Smooth muscle cell (in vitro differentiated cells): ENCODE data around the gene PCDHGB7. TPM values are rescaled to one million over a fixed set of nuclear protein-coding genes. Genes with fewer than 3 reads are reported as not detected.

ENCODE experiments used
- DNase-seq: peaks from one replicate; lab custom pipeline; 2025; ENCODE audit not compliant: unreplicated experiment; lab: John Stamatoyannopoulos, UW
- H2AFZ ChIP-seq: fragments of 200-600 bp; sonication (generic); 2 replicates; pipeline ENCODE4 v1.6.0; 2016; ENCODE audit warnings: antibody characterized with exemption, low read depth, mild to moderate bottlenecking
- H3F3A ChIP-seq: fragments of 200-600 bp; sonication (generic); 2 replicates; pipeline ENCODE4 v1.6.0; 2017; ENCODE audit warnings: antibody characterized with exemption, low read depth
- H3K27ac ChIP-seq: fragments of 200-600 bp; sonication (generic); 2 replicates; pipeline ENCODE4 v1.5.1; 2016; ENCODE audit warnings: low read depth, mild to moderate bottlenecking
- H3K27me3 ChIP-seq: fragments of 200-600 bp; sonication (generic); 2 replicates; pipeline ENCODE4 v1.6.1; 2016; ENCODE audit warnings: low read depth, mild to moderate bottlenecking
- H3K36me3 ChIP-seq: fragments of 200-600 bp; sonication (generic); 2 replicates; pipeline ENCODE4 v1.5.1; 2016; ENCODE audit warnings: low read depth
- H3K4me1 ChIP-seq: fragments of 200-600 bp; sonication (generic); 2 replicates; pipeline ENCODE4 v1.5.1; 2016; ENCODE audit warnings: low read depth
- H3K4me2 ChIP-seq: fragments of 200-600 bp; sonication (generic); 2 replicates; pipeline ENCODE4 v1.6.0; 2016; ENCODE audit warnings: mild to moderate bottlenecking
- H3K4me3 ChIP-seq: fragments of 200-600 bp; sonication (generic); 2 replicates; pipeline ENCODE4 v1.5.1; 2016; ENCODE audit warnings: mild to moderate bottlenecking
- H3K79me2 ChIP-seq: fragments of 200-600 bp; sonication (generic); 2 replicates; pipeline ENCODE4 v1.6.0; 2016; ENCODE audit warnings: low read depth, mild to moderate bottlenecking
- H3K9ac ChIP-seq: fragments of 200-600 bp; sonication (generic); 2 replicates; pipeline ENCODE4 v1.6.0; 2016; ENCODE audit warnings: low read depth
- H3K9me3 ChIP-seq: fragments of 200-600 bp; sonication (generic); replicated peaks from 2 replicates; pipeline ENCODE4 v1.5.1; 2016; ENCODE audit warnings: low read depth
- H4K20me1 ChIP-seq: fragments of 200-600 bp; sonication (generic); 2 replicates; pipeline ENCODE4 v1.6.0; 2016; ENCODE audit warnings: low read depth
- CTCF ChIP-seq: fragments of 200-600 bp; sonication (generic); IDR thresholded peaks from 2 replicates; pipeline ENCODE4 v1.5.1; 2017; ENCODE audit warnings: borderline replicate concordance, mild to moderate bottlenecking, antibody characterized with exemption; ENCODE audit not compliant: insufficient read depth, poor library complexity, severe bottlenecking
- WGBS: methylation state at CpG from one replicate; pipeline ENCODE4 v1.1.7; 2016; ENCODE audit warnings: low lambda C conversion rate; 5-methylcytosine and 5-hydroxymethylcytosine counted together
- polyA plus RNA-seq: library from polyadenylated mRNA; unstranded; fragments of >200 nt; fragmentation: Nextera tagmentation; extraction: Ambion mirVana; gene quantifications from 2 replicates; pipeline ENCODE4 v1.2.1, GENCODE V29; 2016
- total RNA-seq: library from RNA; depleted of rRNA; stranded (reverse); fragments of >200 nt; gene quantifications from 2 replicates; pipeline ENCODE4 v1.2.3, GENCODE V29; 2014

The PCDHGB7 gene
- total and polyA plus RNA-seq, 2 experiments from 2014 or later, result 24.6 to 25.3 TPM

GRCh38 chr5:141422742-141423291, 5.3 kb downstream of the PCDHGB7 start:
- 97% methylated on average over 31 of the region's 42 CpGs for WGBS
- peaks cover 67% of the 10 kb centered on the region for H3K79me2 ChIP-seq
- DNase-seq, result no peak
- no peak overlapping the region for H3K4me2 ChIP-seq
- H3K4me1 ChIP-seq, result no peaks in the 10 kb centered on the region
- no peak overlapping the region for H2AFZ ChIP-seq
- H3F3A ChIP-seq, result peaks cover 5% of the 10 kb centered on the region
- H3K4me3 ChIP-seq, result no peak overlapping the region
- TF ChIP-seq CTCF, result no peak
- peaks cover 63% of the 10 kb centered on the region for H3K9me3 ChIP-seq
- no peaks in the 10 kb centered on the region for H3K27me3 ChIP-seq
- peaks cover 64% of the 10 kb centered on the region for H3K36me3 ChIP-seq
- no peak overlapping the region for H3K9ac ChIP-seq
- H3K27ac ChIP-seq, result no peak overlapping the region
- H4K20me1 ChIP-seq, result no peaks in the 10 kb centered on the region

GRCh38 chr5:141427783-141428426, 10.4 kb downstream of the PCDHGB7 start:
- Histone ChIP-seq H3K4me1 (no peaks in the 10 kb centered on the region), H3K9me3 (peaks cover 61% of the 10 kb centered on the region), H4K20me1 (no peaks in the 10 kb centered on the region), H3K27ac (no peak overlapping the region), H3K9ac (no peak overlapping the region), H3K79me2 (peaks cover 37% of the 10 kb centered on the region), H3F3A (no peaks in the 10 kb centered on the region), H3K4me3 (no peak overlapping the region), H2AFZ (no peak overlapping the region), H3K4me2 (no peak overlapping the region), H3K27me3 (no peaks in the 10 kb centered on the region), H3K36me3 (peaks cover 60% of the 10 kb centered on the region)
- no peak for TF ChIP-seq CTCF
- DNase-seq, result no peak
- WGBS, result 98% methylated on average over 53 of the region's 53 CpGs

- Histone ChIP-seq H3K4me2 (no peak within 1 kb of the TSS), H4K20me1 (no peaks in the 10 kb centered on the region), H3K9ac (no peak within 1 kb of the TSS)
Observed at GRCh38 chr5:141430332-141431113, 13.0 kb downstream of the PCDHGB7 start, which contains the start of gene PCDHGA12. PCDHGA12 (plus strand) TSS chr5:141430507; CDS start chr5:141430760, 253 bp downstream.

More at GRCh38 chr5:141430332-141431113, 13.0 kb downstream of the PCDHGB7 start, which contains the start of gene PCDHGA12:
- H3K4me3 ChIP-seq, result peak within 1 kb of the TSS; percentile 8
- peaks cover 40% of the 10 kb centered on the region for H3K36me3 ChIP-seq
- H3K4me1 ChIP-seq, result no peaks in the 10 kb centered on the region
- no peak within 1 kb of the TSS for H3K27ac ChIP-seq
- H3F3A ChIP-seq, result no peaks in the 10 kb centered on the region
- peaks cover 42% of the 10 kb centered on the region for H3K9me3 ChIP-seq
- H3K27me3 ChIP-seq, result no peaks in the 10 kb centered on the region
- no peak for DNase-seq
- WGBS, result 96% methylated on average over 33 of the region's 33 CpGs
- H2AFZ ChIP-seq, result no peak within 1 kb of the TSS
- H3K79me2 ChIP-seq, result peaks cover 22% of the 10 kb centered on the region
- TF ChIP-seq CTCF, result no peak
